Keratinocyte (primary cell): ENCODE results near the gene UPK3A. TPM values are rescaled to one million over a fixed set of nuclear protein-coding genes. Genes with fewer than 3 reads are reported as not detected.

Source experiments
- DNase-seq: peaks from one replicate; pipeline ENCODE4 v3.0.0-alpha.2; 2011; ENCODE audit warnings: low read depth, missing footprints, low spot score
- FAIRE-seq: peaks from 2 replicates; lab custom pipeline; 2011; peaks lifted over from hg19 to GRCh38; lab: Jason Lieb, UNC
- H2AFZ ChIP-seq: 2 replicates; pipeline ENCODE4 v1.6.0; 2012; ENCODE audit warnings: low read length, control low read depth, inconsistent platforms; ENCODE audit not compliant: control insufficient read depth
- H3K27ac ChIP-seq: 2 replicates; pipeline ENCODE4 v1.5.1; 2011; ENCODE audit warnings: low read length; ENCODE audit not compliant: control insufficient read depth, insufficient read depth
- H3K27me3 ChIP-seq: 3 replicates; pipeline ENCODE4 v1.6.0; 2011; ENCODE audit warnings: low read length; ENCODE audit not compliant: control insufficient read depth, insufficient read depth; ENCODE audit errors: extremely low read depth
- H3K36me3 ChIP-seq, 2 experiments: 2 replicates in 1 of 2; 3 replicates in 1 of 2; pipeline ENCODE4 v1.5.1; 2011; ENCODE audit warnings: low read length in 2 of 2, mild to moderate bottlenecking in 1 of 2; ENCODE audit not compliant: control insufficient read depth in 2 of 2, insufficient read depth in 2 of 2; ENCODE audit errors: extremely low read depth in 1 of 2
- H3K4me1 ChIP-seq: 3 replicates; pipeline ENCODE4 v1.5.1; 2011; ENCODE audit warnings: low read length; ENCODE audit not compliant: control insufficient read depth, insufficient read depth; ENCODE audit errors: extremely low read depth
- H3K4me2 ChIP-seq: 3 replicates; pipeline ENCODE4 v1.6.0; 2011; ENCODE audit warnings: low read depth, low read length; ENCODE audit not compliant: control insufficient read depth, insufficient read depth; ENCODE audit errors: extremely low read depth
- H3K4me3 ChIP-seq, 3 experiments: fragments of 200-600 bp in 1 of 3; sonication (generic) in 1 of 3; 2 replicates in 2 of 3; 3 replicates in 1 of 3; pipeline ENCODE4 v1.5.1; 2011 to 2016; ENCODE audit warnings: low read length in 3 of 3, mild to moderate bottlenecking in 3 of 3, control low read depth in 2 of 3, inconsistent platforms in 1 of 3, low read depth in 1 of 3, mixed read lengths in 1 of 3, mixed run types in 1 of 3, moderate library complexity in 1 of 3; ENCODE audit not compliant: control insufficient read depth in 2 of 3, insufficient read depth in 2 of 3; ENCODE audit errors: extremely low read depth in 1 of 3
- H3K79me2 ChIP-seq: 2 replicates; pipeline ENCODE4 v1.6.0; 2012; ENCODE audit warnings: low read length; ENCODE audit not compliant: control insufficient read depth, insufficient read depth
- H3K9ac ChIP-seq: 3 replicates; pipeline ENCODE4 v1.6.0; 2011; ENCODE audit warnings: low read length; ENCODE audit not compliant: control insufficient read depth, insufficient read depth; ENCODE audit errors: extremely low read depth
- H3K9me1 ChIP-seq: 3 replicates; pipeline ENCODE4 v1.6.0; 2011; ENCODE audit warnings: low read length; ENCODE audit not compliant: control insufficient read depth, insufficient read depth; ENCODE audit errors: extremely low read depth
- H3K9me3 ChIP-seq: 2 replicates; pipeline ENCODE4 v1.5.1; 2012; ENCODE audit warnings: low read depth, low read length; ENCODE audit not compliant: control insufficient read depth
- H4K20me1 ChIP-seq: 3 replicates; pipeline ENCODE4 v1.6.0; 2011; ENCODE audit warnings: low read length; ENCODE audit not compliant: control insufficient read depth, insufficient read depth; ENCODE audit errors: extremely low read depth
- CTCF ChIP-seq, 3 experiments: IDR thresholded peaks in 1 of 3; conservative IDR thresholded peaks in 1 of 3; optimal IDR thresholded peaks in 1 of 3; 2 replicates in 2 of 3; 3 replicates in 1 of 3; pipeline versions ENCODE3 to v1.5.1; 2011; ENCODE audit warnings: low read length in 3 of 3, mild to moderate bottlenecking in 3 of 3, moderate library complexity in 2 of 3, control low read depth in 1 of 3, inconsistent platforms in 1 of 3; ENCODE audit not compliant: insufficient read depth in 2 of 3; ENCODE audit errors: extremely low read depth in 1 of 3
- EZH2 ChIP-seq: IDR thresholded peaks from one replicate; pipeline ENCODE4 v1.6.1; 2012; ENCODE audit warnings: inconsistent platforms, mild to moderate bottlenecking, low read length, moderate library complexity
- dilution Hi-C: fragments of 300-500 bp; cut with MboI; formaldehyde crosslinking; loops from one replicate; pipeline ENCODE4 v1.7.0; 2020; ENCODE audit warnings: low sequenced_read_pairs; ENCODE audit not compliant: extremely low pct_ligation_motif_present
- polyA plus RNA-seq, 5 experiments: library from polyadenylated mRNA; depleted of rRNA in 3 of 5; stranded (reverse) in 3 of 5; stranded (forward) in 1 of 5; unstranded in 1 of 5; fragments of >200 nt; gene quantifications; 1 replicate in 1 of 5; 2 replicates in 3 of 5; 3 replicates in 1 of 5; pipeline versions ENCODE4 v1.2.1 to v1.2.3, GENCODE V29; 2011 to 2012; ENCODE audit warnings: missing spikeins in 2 of 5, low read depth in 1 of 5, low replicate concordance in 1 of 5

The UPK3A gene
- polyA plus RNA-seq, 1 donor (not counting 4 experiments of a cell fraction or from before 2014, with no cell fraction given), result not detected

- no peak overlapping the region for H3K4me3 ChIP-seq
- DNase-seq (no peak), FAIRE-seq (no peak)
- peaks cover 13 to 41% of the 10 kb centered on the region in 2 experiments for H3K36me3 ChIP-seq
- H2AFZ ChIP-seq, result no peak overlapping the region
- TF ChIP-seq EZH2 (no peak), CTCF (optimal IDR thresholded peaks at IDR 0.05 in 1 of 3, IDR thresholded peaks at IDR 0.05 in 1 of 3, conservative IDR thresholded peaks at IDR 0.05 in 1 of 3; ENCODE audit: extremely low read depth in 1 of 3, insufficient read depth in 2 of 3, low read length in 3 of 3) (no peak)
- H3K9ac ChIP-seq, result no peak overlapping the region
- no peaks in the 10 kb centered on the region for H3K27me3 ChIP-seq
- no peak overlapping the region for H3K27ac ChIP-seq
- H4K20me1 ChIP-seq, result peaks cover 3% of the 10 kb centered on the region
- peaks cover 26% of the 10 kb centered on the region for H3K4me1 ChIP-seq
- no peaks in the 10 kb centered on the region for H3K9me3 ChIP-seq
- dilution Hi-C loops, result no loop called here
- no peak overlapping the region for H3K4me2 ChIP-seq
- no peaks in the 10 kb centered on the region for H3K9me1 ChIP-seq
- H3K79me2 ChIP-seq, result no peaks in the 10 kb centered on the region
Measured at GRCh38 chr22:45332001-45332400, 47.3 kb downstream of the UPK3A start.

- TF ChIP-seq EZH2 (no peak), CTCF (optimal IDR thresholded peaks at IDR 0.05 in 1 of 3, IDR thresholded peaks at IDR 0.05 in 1 of 3, conservative IDR thresholded peaks at IDR 0.05 in 1 of 3; ENCODE audit: extremely low read depth in 1 of 3, insufficient read depth in 2 of 3, low read length in 3 of 3) (no peak)
- Histone ChIP-seq H3K4me1 (peaks cover 26% of the 10 kb centered on the region), H3K9me3 (no peaks in the 10 kb centered on the region), H3K9ac (no peak overlapping the region), H3K27me3 (no peaks in the 10 kb centered on the region), H3K36me3 (peaks cover 16 to 44% of the 10 kb centered on the region in 2 experiments), H4K20me1 (peaks cover 3% of the 10 kb centered on the region), H3K79me2 (no peaks in the 10 kb centered on the region), H3K4me3 (no peak overlapping the region), H2AFZ (no peak overlapping the region), H3K9me1 (no peaks in the 10 kb centered on the region), H3K27ac (peak overlapping the region; percentile 27), H3K4me2 (peak overlapping the region; percentile 49)
- DNase-seq (peak; percentile 71), FAIRE-seq (peak; percentile 97)
- dilution Hi-C loops, result no loop called here
Measured at GRCh38 chr22:45334068-45334467, 49.3 kb downstream of the UPK3A start.
